Ovary (tissue), 9 donors: ENCODE results near the gene PEX10. TPM values are rescaled to one million over a fixed set of nuclear protein-coding genes. Genes with fewer than 3 reads are reported as not detected.

Experiments used
- DNase-seq, 5 donors: peaks; one replicate each; pipeline ENCODE4 v3.0.0-alpha.2; 2019 to 2020
- H3K27ac ChIP-seq, 2 donors: fragments of 200-600 bp; one replicate each; pipeline versions ENCODE4 v1.5.1 to v1.8.0; 2019 to 2022
- H3K27me3 ChIP-seq: fragments of 200-600 bp; one replicate; pipeline ENCODE4 v1.8.0; 2022
- H3K36me3 ChIP-seq: fragments of 200-600 bp; sonication (generic); one replicate; pipeline ENCODE4 v1.5.1; 2019
- H3K4me1 ChIP-seq: one replicate; pipeline ENCODE4 v1.8.1; 2013; ENCODE audit warnings: mild to moderate bottlenecking, moderate library complexity; ENCODE audit not compliant: insufficient read depth
- H3K4me3 ChIP-seq: fragments of 200-600 bp; sonication (generic); one replicate; pipeline ENCODE4 v1.5.1; 2017
- H3K9me3 ChIP-seq, 2 donors: fragments of 200-600 bp in 1 of 2; sonication (generic) in 1 of 2; one replicate each; pipeline versions ENCODE4 v1.5.1 to v1.8.1; 2013 to 2019; ENCODE audit warnings: mild to moderate bottlenecking in 1 of 2, moderate library complexity in 1 of 2
- EP300 ChIP-seq: sonication (generic); formaldehyde crosslinking; IDR thresholded peaks from one replicate; pipeline ENCODE4 v1.6.1; 2017; ENCODE audit warnings: antibody characterized with exemption
- POLR2A ChIP-seq: fragments of 450-650 bp; IDR thresholded peaks from one replicate; pipeline ENCODE4 v1.6.1; 2017; ENCODE audit warnings: antibody characterized with exemption, mild to moderate bottlenecking, moderate library complexity
- WGBS, 3 donors: extraction: QIAGEN DNeasy Blood & Tissue Kit in 1 of 3; methylation state at CpG; one replicate each; pipeline versions ENCODE4 v1.1.5 to v1.1.7; 2013 to 2017; 5-methylcytosine and 5-hydroxymethylcytosine counted together
- intact Hi-C, 4 donors: fragments of 100-400 bp; cut with DNase I; formaldehyde crosslinking; loops; one replicate each; pipeline versions ENCODE4 v1.11.0 to v1.15.1; 2022 to 2023
- polyA plus RNA-seq, 2 donors: library from polyadenylated mRNA; stranded (reverse); fragments of 200-250 nt in 1 of 2; fragments of 350-450 nt in 1 of 2; fragmentation: Illumina TruSeq in 1 of 2; extraction: RNeasy Lipid Tissue Mini Kit (QIAGEN cat#74804) in 1 of 2; gene quantifications; one replicate each; pipeline ENCODE4 v1.2.3, GENCODE V29; 2013 to 2014
- total RNA-seq, 7 donors: library from RNA; depleted of rRNA in 2 of 7; stranded (reverse); fragments of >200 nt in 2 of 7; fragmentation: NEBNext Ultra II Directional in 3 of 7; extraction: Animal tissue kit (Norgen Biotek cat#: 25700) in 3 of 7; gene quantifications; one replicate each; pipeline versions ENCODE4 v1.1.0 to v1.2.4, GENCODE V29; 2016 to 2023
- TF ChIP-seq, protein P1 (sequence below), 3 donors: fragments of 450-650 bp in 2 of 3; fragments of 200-600 bp in 1 of 3; IDR thresholded peaks; one replicate each; pipeline versions ENCODE4 v1.5.1 to v1.8.0; 2016 to 2022; ENCODE audit warnings: antibody characterized with exemption in 3 of 3, mild to moderate bottlenecking in 1 of 3
- donor health status: DM: no; HTN: no; CAD: no; lungs with moderate emphysema.
- donor health status: DM: no; HTN: no; CAD: no.
- donor health status: Bipolar disorder and iron deficiency.
- donor health status: DM: yes; HTN: yes; CAD: no.
- donor health status: DM: no; HTN: no; CAD: no.
- donor health status: DM: yes; HTN: yes; CAD: no.

The PEX10 gene
- total and polyA plus RNA-seq, 9 donors: 14.4 to 25.9 (median 19.3) TPM

DNA sequence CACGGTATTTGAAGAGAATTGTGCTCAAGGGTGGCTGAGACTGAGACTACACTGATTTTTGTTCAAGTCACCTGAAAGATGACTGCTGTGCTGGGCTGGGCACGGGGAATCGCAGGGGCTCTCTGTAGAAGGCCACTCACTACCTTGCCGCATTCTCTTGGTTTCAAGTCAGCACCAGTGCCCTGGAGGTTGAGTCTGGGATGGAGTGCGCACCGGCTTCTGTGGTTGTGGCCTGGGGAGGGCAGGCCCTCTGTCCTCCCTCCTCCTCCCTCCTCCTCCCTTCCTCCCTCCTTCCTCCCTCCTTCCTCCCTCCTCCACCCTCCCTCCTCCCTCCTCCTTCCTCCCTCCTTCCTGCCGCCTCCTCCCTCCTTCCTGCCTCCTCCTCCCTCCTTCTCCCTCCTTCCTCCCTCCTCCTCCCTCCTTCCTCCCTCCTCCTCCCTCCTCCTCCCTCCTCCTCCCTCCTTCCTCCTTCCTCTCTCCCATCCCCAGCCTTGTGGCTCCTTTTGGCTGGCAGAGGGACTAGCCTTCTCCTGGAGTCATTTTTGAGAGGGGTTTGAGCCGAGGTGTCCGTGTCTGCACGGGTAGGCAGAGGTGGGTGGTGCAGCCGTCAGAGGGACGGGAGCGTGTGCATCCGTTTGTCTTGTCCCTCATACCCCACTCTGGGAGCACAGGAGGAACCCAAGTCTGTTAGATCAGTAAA is 11.3 kb downstream of the PEX10 start:
- no peaks in the 10 kb centered on the region for H3K4me1 ChIP-seq
- no peak overlapping the region for H3K27ac ChIP-seq
- no peaks in the 10 kb centered on the region for H3K27me3 ChIP-seq
- TF ChIP-seq, protein P1, sequence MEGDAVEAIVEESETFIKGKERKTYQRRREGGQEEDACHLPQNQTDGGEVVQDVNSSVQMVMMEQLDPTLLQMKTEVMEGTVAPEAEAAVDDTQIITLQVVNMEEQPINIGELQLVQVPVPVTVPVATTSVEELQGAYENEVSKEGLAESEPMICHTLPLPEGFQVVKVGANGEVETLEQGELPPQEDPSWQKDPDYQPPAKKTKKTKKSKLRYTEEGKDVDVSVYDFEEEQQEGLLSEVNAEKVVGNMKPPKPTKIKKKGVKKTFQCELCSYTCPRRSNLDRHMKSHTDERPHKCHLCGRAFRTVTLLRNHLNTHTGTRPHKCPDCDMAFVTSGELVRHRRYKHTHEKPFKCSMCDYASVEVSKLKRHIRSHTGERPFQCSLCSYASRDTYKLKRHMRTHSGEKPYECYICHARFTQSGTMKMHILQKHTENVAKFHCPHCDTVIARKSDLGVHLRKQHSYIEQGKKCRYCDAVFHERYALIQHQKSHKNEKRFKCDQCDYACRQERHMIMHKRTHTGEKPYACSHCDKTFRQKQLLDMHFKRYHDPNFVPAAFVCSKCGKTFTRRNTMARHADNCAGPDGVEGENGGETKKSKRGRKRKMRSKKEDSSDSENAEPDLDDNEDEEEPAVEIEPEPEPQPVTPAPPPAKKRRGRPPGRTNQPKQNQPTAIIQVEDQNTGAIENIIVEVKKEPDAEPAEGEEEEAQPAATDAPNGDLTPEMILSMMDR (IDR thresholded peaks at IDR 0.05): no peak
- TF ChIP-seq EP300 (no peak), POLR2A (no peak)
- no peaks in the 10 kb centered on the region for H3K36me3 ChIP-seq
- no peak for DNase-seq
- 83 to 84% (median 84%) methylated on average over 14 of the region's 14 CpGs for WGBS, 3 donors
- H3K4me3 ChIP-seq: no peak overlapping the region
- no peaks in the 10 kb centered on the region for H3K9me3 ChIP-seq
- intact Hi-C loops: no loop called here

DNA sequence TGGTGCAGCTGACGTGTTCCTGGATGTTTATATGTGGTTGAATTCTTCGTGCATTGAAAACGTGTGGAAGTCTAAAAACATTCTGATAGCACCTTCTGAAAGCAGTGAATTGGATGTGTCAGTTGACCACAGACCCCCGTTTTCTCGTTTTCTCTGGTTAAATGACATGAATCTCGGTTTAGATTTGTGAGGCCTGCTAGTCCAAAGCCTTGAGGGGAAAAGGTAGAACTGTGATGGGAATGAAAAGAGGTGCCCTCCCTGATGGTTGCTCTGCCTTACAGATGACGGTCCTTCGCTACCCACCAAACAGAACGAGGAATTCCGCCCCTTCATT is 11.8 kb downstream of the PEX10 start:
- H3K4me3 ChIP-seq: no peak overlapping the region
- no peaks in the 10 kb centered on the region for H3K9me3 ChIP-seq
- no peaks in the 10 kb centered on the region for H3K36me3 ChIP-seq
- WGBS, 3 donors: 73 to 78% (median 75%) methylated on average over 10 of the region's 10 CpGs
- intact Hi-C loops: no loop called here
- no peaks in the 10 kb centered on the region for H3K27me3 ChIP-seq
- H3K27ac ChIP-seq: no peak overlapping the region
- TF ChIP-seq POLR2A (no peak), EP300 (no peak)
- TF ChIP-seq, protein P1 (IDR thresholded peaks at IDR 0.05): no peak
- no peaks in the 10 kb centered on the region for H3K4me1 ChIP-seq
- no peak for DNase-seq

DNA sequence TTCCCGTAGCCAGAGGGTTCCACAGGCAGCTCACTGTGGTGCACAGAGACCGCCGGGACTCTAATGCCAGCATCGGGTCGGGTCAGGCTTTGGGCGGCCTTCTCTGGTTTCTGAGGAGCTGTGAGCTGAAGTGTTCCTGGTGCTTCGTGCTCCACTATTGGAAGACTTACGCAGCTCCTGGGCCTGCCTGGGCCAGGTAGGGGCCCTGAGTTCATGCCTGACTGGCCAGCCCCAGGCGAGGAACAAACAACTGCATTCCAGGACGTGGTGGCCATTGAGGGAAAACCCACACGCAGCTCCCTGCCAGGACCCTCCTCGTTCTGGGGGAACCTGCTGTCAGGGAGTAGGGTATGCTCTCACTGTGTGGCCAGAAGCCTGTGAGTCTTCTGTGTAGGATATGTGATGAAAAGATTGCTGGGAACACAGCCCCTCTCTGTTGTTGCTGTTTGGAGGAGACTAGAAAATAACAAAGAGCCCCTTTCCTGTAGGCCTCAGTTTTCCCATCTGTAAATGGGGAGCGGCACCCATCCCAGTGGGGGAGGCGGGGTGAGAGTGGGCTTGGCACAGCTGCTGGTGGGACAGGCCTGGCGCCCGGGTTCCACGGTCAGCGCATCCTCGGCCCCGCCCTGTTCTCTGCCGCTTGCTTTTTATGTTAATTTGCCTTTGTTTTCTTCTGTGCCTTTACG is 12.3 kb downstream of the PEX10 start:
- Histone ChIP-seq H3K36me3 (no peaks in the 10 kb centered on the region), H3K4me1 (no peaks in the 10 kb centered on the region), H3K27me3 (no peaks in the 10 kb centered on the region), H3K4me3 (no peak overlapping the region), H3K27ac (no peak overlapping the region), H3K9me3 (no peaks in the 10 kb centered on the region)
- WGBS, 3 donors: 82 to 83% (median 82%) methylated on average over 22 of the region's 22 CpGs
- no peak for TF ChIP-seq POLR2A
- TF ChIP-seq, protein P1 (IDR thresholded peaks at IDR 0.05): no peak
- no peak for TF ChIP-seq EP300
- intact Hi-C loops: no loop called here
- DNase-seq: no peak

DNA sequence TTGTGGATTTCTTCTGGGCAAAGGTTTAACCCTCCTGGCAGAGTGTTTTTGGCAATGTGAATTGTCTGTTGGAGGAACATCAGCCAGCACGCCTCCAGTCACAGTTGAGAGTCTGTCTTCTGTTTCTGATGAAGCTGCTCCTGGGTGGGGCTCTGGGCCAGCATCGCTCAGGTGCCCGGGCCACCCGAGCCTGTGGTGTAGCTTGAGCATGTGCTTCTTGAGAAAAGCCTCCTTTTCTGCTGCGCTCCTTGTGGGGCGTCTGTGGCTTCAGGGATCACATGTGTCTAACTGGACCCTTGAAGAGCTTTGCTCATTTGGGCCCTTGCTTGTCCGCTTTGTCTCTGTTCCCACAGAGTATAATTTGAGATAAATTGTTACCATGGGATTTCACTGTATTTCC is 13.5 kb downstream of the PEX10 start:
- TF ChIP-seq EP300: no peak
- TF ChIP-seq POLR2A: no peak
- TF ChIP-seq, protein P1 (IDR thresholded peaks at IDR 0.05): no peak
- no peak for DNase-seq
- Histone ChIP-seq H3K27ac (no peak overlapping the region), H3K9me3 (no peaks in the 10 kb centered on the region), H3K27me3 (no peaks in the 10 kb centered on the region), H3K4me1 (no peaks in the 10 kb centered on the region), H3K4me3 (no peak overlapping the region), H3K36me3 (no peaks in the 10 kb centered on the region)
- intact Hi-C loops: no loop called here
- 87 to 88% (median 87%) methylated on average over 7 of the region's 7 CpGs for WGBS, 3 donors
